Measurements from ENCODE around the gene TENT4B.
"Not testable (repeated sequence)": the region's sequence is repeated elsewhere in the genome, so short reads cannot be mapped to it uniquely, and the experiment has no call there.

Gene TENT4B

DNA sequence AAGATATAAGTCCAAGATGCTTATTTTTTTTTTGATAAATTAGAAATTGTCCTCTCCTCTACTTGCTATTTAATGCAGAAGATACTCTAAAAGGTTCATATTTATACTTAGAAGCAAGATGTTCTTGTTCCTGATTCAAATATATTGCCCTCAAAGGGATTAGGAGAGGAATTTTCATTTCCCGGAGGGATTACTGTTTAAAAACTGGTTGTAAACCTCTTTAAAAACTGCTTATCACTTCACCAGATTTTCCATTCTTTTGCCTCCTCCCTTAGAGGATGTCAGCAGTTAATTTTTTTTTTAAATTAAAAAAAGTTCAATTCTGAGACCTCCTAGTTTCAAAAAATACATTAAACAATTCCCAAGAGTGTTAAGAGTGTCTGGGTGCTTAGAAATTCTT, 2.8 kb downstream of the TENT4B start:
- no peak for DNase-seq

DNA sequence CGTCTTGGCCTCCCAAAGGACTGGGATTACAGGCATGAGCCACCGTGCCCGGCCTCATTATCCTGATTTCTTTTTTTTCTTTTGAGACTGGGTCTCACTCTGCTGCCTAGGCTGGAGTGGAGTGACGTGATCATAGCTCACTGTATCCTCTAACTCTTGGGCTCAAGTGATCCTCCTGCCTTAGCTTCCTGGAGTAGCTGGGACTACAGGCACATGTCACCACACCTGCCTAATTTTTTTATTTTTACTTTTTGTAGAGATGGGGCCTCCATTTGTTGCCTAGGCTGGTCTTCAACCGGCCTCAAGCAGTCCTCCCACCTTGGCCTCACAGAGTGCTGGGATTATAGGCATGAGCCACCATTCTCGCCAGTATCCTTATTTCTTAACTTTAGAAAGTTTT, 3.5 kb downstream of the TENT4B start:
- DNase-seq = no peak

DNA sequence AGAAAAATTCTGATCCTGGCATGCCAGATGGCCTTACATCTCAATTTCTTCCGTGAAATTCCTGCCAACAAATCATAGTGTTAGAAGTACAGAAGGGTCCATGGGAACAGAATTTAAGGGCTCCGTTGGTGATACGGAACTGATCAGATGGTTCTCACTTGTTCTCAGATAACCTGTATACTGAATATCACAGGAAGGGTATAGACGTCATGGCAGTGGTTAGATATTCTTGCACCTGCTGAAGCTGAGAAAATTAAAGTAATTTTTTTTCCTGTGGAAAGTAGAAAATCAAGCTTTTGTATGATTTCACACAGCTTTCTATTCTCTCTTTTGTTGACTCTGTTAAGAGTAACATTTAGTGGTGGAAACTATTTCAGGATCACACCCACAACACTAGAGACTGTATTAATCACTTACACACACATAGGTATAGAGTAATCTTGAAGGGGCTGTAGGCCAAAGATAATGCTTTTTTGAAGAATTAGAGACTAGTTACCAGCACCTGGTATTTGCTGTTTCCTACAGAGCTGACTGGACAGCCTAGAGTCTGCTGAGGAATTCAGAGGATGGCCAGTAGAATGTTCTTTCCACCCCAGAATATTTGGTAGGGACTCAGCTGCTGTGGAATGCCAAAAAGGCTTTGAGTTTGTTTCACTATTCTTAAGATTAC, 7.5 kb downstream of the TENT4B start:
- no peak for DNase-seq

DNA sequence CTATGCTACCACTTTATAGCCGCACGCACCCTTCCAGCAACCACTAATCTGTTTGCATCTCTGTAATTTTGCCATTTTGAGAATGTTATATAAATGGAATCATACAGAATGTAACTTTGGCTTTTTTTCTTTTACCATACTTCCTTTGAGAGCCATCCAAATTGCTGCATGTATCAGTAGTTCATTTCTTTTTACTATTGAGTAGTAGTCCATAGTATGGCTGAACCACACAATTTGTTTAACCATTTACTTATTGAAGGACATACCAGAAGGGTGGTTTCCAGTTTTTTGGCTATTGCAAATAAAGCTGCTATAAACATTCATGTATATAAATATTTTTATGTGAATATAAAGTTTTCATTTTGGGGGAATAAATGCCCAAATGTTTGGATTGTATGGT, 8.8 kb downstream of the TENT4B start:
- DNase-seq = no peak

DNA sequence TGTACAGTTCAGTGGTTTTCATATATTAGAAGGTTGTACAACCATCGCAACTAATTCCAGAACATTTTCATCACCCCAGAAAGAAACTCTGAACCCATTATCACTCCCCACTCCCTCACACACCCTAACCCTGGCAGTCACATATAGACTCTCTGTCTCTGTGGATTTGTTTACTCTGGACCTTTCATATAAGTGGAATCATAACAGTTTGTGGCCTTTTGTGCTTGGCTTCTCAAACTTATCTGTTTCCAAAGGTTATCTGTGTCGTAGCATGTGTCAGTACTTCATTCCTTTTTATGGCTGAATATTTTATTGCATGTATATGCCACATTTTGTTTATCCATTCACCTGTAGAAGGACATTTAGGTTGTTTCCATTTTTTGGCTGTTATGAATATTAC, 12.4 kb downstream of the TENT4B start:
- no peak for DNase-seq

DNA sequence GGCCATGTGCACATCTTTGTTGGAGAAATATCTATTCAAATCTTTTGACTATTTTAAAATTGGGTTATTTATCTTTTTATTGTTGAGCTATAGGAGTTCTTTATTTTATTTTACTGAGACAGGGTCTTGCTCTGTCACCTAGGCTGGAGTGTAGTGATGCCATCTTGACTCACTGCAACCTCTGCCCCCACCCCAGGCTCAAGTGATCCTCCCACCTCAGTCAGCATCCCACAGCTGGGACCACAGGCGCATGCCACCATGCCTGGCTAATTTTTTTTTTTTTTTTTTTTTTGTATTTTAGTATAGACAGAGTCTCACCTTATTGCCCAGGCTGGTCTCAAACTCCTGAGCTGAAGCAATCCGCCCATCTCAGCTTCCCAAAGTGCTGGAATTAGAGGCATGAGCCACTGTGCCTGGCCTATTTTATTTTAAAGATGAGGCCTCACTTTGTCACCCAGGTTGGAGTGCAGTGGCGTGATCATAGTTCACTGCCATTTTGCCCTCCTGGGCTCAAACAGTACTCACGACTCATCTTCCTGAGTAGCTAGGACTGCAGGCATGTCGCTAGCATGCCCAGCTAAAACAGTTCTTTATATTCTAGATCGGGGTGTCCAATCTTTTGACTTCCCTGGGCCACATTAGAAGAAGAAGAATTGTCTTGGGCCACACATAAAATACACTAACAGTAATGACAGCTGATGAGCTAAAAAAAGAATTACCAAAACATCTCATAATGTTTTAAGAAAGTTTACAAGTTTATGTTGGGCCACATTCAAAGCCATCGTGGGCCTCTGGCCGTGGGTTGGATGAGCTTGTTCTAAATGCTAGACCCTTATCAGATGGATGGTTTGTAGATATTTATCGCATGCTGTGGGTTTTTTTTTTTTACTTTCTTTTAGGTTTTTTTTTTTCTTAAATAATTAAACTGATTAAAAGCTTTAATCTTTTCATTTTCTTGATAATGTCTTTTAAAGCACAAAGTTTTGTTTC, 13.7 kb downstream of the TENT4B start:
- DNase-seq = no peak

DNA sequence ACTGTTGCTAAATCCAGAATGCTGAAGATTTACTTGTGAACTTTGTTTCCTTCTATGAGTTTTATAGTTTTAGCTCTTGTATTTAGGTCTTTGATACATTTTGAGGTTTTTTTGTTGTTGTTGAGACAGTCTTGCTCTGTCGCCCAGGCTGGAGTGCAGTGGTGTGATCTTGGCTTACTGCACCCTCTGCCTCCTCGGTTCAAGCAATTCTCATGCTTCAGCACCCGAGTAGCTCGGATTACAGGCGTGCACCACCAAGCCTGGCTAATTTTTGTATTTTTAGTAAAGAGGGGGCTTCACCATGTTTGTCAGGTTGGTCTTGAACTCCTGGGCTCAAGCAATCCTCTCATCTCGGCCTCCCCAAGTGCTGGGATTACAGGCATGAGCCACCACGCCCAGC, 14.4 kb downstream of the TENT4B start:
- DNase-seq = no peak

DNA sequence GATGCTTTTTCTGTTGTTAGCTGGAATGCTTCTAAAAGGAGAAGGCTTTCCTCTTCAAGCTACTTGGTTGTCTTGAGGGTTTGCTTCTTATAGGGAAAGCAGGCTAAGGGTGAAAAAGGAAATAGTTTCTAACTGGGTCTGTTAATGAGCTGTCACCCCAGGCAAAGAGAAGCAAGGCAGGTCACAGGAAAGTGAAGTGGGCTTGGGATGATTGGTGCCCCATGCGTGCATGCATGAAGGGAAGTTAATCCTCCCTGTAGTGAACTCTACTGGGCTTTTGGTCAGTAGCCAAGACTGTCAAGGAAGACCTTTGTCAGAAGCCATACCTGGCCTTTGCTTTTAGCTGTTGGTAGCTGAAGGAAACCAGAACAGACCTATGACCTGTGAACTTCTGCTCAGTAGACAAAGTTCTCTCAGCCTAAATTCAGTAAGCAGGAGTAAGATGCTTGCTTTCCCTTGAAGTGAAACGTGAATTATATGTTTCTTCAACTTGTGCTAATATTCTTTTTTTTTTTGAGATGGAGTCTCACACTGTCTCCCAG, 16.5 kb downstream of the TENT4B start:
- DNase-seq = no peak

DNA sequence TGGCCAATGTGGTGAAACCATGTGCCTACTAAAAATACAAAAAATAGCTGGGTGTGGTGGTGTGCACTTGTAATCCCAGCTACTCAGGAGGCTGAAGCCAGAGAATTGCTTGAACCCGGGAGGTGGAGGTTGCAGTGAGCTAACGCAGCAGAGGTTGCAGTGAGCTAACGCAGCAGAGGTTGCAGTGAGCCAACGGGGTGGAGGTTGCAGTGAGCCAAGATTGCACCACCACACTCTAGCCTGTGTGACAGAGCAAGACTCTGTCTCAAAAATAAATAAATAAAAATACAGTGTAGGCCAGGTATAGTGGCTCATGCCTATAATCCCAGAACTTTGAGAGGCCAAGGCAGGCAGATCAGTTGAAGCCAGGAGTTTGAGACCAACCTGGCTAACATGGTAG, 18.7 kb downstream of the TENT4B start:
- DNase-seq = not testable (repeated sequence)

DNA sequence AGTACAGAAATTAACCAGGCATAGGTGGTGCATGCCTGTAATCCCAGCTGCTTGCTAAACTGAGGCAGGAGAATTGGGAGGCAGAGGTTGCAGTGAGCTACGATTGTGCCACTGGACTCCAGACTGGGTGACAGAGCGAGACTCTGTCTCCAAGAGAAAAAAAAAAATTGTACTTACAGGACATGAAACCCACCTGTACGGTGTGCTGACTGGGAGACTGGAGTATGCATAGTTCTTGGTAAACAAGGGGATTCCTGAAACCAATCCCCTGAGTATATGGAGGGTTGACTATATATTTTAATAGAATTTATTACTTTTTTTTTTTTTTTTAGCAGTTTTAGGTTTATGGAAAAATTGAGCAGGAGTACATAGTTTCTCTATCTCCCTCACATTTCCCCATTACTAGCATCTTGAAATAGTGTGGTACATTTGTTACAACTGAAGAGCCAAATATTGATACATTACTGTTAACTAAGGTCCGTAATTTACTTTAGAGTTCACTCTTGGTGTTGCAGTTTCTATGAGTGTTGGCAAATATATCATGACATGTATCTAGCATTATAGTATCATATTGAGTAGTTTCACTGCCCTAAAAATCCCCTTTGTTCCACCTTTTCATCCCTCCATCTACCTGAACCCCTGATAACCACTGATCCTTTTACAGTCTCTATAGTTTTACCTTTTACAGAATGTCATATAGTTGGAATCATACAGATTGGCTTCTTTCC, 19.3 kb downstream of the TENT4B start:
- DNase-seq = no peak

DNA sequence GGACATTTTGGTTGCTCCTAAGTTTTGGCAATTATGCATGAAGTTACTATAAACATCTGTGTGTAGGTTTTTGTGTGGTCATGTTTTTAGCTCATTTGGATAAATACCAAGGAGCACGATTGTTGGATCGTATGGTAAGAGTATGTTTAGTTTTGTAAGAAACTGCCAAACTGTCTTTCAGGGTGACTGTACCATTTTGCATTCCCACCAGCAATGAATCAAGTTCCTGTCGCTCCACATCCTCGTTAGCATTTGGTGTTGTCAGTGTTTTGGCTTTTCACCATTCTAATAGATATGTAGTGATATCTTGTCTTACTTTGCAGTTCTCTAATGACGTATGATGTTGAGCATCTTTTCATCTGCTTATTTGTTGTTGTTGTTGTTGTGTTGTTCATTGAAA, 20.2 kb downstream of the TENT4B start:
- no peak for DNase-seq

DNA sequence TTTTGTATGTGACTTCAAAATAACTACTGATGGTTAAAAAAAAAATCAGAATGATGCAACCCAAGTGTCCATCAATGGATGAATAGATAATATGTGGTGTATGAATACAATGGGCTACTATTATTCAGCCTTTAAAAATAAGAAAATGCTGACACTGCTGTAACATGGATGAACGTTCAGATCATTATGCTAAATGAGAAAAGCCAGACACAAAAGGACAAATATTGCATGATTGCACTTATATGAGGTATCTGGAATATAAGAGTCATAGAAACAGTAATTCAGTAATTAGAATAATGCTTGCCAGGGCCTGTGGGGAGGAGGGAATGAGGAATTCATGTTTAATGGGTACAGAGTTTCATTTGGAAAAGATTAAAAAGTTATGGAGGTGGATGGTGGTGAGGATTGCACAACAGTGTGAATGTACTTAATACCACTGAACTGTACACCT, 25.4 kb downstream of the TENT4B start:
- DNase-seq = no peak

DNA sequence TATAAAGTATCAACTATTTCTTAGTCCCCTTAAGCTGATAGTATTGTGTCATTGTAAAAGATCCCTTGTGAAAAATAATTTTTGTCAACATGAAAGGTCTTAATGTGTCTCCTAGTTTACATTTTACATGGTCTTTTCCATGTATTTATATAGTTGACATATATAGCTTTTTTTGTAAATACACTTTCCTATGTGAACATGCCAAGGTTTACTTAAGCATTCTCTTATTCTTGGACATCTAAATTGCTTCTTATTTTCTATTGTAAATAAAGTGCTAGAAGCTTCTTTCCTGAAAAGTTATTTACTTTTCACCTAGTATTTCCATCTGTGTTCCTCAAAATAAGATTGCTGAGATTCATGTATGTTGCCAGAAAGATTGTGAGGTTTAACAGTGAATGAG, 29.3 kb downstream of the TENT4B start:
- no peak for DNase-seq

DNA sequence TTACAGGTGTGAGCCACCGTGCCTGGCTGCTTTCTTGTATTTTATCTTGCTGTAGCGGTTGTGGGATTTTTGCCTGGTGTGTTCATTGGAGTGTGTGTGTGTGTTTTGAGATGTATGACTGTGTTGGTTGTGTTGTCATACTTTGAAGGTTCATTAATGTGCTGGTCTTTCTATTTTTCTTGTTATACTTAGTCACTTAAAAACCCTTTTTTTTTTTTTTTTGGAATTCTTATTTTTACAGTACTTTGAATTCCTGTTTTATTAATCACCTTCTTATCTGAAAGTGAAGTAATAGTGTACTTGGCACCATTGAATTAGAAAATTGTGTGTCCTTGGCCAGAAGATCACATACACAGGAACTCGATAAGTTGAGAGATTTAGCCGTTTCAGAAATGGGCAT, 30.2 kb downstream of the TENT4B start:
- no peak for DNase-seq

DNA sequence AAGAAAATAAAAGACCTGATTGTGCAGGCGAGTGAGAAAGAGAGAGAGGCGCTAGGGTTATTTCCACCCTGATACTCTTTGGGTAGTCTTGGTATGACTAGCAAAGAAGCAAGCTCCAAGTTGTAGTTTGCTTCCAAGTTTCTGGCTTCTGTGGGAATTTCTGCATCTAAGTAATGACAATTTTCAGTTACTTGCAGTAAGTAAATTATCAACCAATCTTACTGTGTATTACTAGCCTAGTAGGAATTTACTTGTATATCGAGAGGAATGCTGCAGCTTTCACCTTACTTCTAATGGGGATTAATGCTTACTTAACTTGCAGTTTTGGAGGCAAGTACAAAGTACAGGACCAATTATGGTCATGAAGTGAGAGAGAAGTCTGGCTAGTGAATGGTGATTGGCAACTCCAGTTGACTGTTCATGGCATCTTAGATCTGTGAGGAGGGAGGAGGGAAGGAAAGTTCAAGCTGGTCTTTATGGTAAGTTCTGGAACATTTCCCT, 31.9 kb downstream of the TENT4B start:
- DNase-seq = no peak

DNA sequence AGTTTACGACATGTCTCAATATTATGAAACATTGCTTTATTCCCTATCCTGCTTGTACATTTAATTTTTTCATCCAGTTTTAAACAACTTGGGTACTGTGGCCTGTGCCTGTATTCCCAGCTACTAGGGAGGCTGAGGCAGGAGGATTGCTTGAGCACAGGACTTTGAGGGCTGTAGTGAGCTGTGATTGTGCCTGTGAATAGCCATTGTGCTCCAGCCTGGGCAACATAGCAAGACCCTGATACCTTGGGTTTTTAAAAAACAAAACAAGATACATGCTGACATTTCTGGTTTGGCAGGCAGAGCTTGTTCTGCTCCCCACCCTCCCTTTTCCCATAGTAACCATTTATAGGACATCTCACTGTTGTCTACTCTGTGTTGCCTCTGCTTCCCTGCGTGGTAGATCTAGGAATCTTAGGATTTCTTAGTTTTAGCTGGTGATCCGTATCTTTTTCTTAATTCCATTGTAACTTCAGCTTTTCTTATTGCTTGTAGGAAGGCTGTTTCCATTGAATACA, 35.6 kb downstream of the TENT4B start:
- DNase-seq = no peak

DNA sequence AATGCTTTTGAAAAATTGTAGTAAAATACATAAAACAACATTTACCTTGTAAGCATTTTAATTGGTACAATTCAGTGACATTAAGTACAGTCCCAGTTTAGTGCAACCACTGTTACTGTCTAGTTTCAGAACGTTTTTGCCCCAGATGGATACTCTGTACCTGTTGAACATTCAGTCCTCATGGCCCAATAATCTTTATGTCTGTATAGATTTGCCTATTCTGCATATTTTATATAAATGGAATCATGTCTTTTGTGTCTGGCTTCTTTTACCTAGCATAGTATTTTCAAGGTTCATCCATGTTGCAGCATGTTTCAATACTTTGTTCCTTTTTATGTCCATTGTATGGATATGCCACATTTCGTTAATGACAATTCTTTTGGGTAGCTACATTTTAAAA, 37.2 kb downstream of the TENT4B start:
- DNase-seq = no peak

DNA sequence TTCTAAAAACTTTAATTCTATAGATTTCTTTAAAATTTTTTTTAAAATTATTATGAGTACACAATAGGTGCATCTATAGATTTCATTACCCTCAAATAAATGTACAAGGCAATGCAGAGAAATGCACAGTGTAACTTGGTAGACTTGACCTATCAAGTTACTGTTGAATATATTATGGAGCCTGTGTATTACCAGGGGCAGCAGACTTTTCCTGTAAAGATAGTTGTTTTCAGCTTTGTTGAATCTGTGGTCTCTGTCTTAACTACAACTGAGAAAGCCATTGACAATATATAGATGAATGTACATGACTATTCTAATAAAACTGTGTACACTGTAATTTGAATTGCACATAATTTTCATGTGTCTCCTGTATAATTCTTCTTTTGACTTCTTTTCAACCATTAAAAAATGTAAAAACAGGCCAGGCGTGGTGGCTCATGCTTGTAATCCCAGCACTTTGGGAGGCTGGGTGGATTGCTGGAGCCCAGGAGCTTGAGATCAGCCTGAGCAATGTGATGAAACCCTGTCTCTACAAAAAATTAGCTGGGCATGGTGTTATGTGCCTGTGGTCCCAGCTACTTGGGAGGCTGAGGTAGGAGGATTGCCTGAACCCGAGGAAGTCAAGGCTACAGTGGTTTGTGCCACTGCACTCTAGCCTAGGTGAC, 39.4 kb downstream of the TENT4B start:
- no peak for DNase-seq

DNA sequence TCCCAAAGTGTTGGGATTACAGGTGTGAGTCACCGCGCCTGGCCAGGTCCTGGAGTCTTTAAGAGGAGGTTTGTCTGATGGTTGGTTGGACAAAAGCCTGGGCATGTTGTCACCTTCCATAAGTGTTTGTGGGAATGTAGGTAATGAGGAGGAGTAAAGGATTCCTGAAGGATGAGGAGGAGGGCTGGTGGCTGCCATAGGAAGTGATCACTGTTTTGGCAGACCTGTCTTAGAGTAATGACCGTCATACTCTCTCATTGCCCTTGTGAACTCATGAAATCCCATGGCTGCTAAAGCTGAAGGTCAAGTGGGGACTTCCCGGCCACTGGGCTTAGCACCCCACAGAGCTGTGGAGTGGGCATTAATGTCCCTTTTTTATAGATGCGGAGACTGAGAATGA, 40.5 kb downstream of the TENT4B start:
- no peak for DNase-seq

DNA sequence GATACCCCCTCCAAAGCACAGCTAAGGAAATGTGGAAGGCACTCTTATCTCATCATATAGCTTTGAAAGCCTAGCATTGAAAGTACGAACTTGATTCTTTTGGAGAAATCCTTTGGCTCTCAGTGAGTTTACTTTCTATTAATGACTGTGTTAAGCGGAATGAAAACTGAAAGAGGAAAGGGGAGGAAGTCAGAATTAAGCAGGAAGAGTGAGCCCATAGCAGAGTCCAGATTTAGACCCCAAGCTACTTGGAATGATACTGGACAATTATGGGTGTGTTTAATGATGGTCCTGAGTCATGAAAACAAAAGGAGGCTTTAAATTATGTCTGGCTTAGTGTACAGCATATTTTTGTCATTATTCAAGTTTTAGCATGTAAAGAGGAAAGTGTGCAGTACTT, 42.2 kb downstream of the TENT4B start:
- DNase-seq = no peak

DNA sequence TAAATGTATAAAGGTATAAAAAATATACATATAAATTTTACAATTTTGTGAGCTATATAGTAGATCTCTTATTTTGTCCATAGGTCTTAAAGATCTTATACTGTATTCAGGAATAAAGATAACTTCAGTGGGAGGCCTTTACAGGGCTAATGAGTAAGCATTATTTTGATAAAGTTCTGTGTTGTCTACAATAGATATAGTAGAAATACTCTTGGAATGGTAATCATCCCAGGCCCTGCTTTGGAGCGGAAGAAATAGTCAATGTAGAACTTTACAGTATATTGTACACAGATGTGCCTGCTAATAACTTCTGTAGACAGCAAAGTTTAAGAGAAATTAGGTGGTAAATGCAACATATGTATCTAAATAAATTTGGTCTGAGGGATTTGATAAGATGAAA, 42.6 kb downstream of the TENT4B start:
- no peak for DNase-seq

DNA sequence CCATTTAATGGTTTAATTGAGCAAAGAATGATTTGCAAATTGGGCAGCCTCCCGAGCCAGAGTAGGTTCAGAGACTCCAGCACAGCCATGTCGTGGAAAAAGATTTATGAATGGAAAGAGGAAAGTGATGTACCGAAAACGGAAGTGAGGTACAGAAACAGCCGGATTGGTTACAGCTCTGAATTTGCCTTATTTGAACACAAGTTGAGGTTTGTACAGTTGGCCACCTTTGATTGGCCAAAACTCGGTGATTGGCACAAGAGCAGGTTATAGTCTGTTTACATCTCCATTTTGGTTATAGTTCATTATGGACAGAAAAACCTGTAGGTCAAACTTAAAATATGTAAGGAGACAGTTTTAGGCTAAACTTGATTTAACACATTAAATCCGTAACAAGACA, 44.5 kb downstream of the TENT4B start:
- no peak for DNase-seq
